ENCODE data around the gene SLIT3. TPM values are rescaled to one million over a fixed set of nuclear protein-coding genes. Genes with fewer than 3 reads are reported as not detected.
A peak's percentile ranks its signal among the peaks of the same experiment; 100 is the strongest.

Gene SLIT3
- total and polyA plus RNA-seq, 2 experiments from 2014 or later: 0.59 to 0.71 TPM

GRCh38 chr5:169303119-169303515, 2.2 kb upstream of the SLIT3 start (continued):
- TF ChIP-seq EZH2 (IDR thresholded peaks at IDR 0.05; ENCODE audit: low read depth, unreplicated experiment): no peak
- TF ChIP-seq CTCF (conservative IDR thresholded peaks at IDR 0.05; ENCODE audit: low read depth in 2 of 2): no peak
- no peak for TF ChIP-seq NANOG (IDR thresholded peaks at IDR 0.05; ENCODE audit: borderline replicate concordance)
- TF ChIP-seq EZH2phosphoT487 (IDR thresholded peaks at IDR 0.05; ENCODE audit: unreplicated experiment): no peak
- no peak for TF ChIP-seq POLR2AphosphoS5 (IDR thresholded peaks at IDR 0.05; ENCODE audit: low read depth)
- no peak for TF ChIP-seq ZNF114 (CRISPR knock-in tag; IDR thresholded peaks at IDR 0.05)

DNA sequence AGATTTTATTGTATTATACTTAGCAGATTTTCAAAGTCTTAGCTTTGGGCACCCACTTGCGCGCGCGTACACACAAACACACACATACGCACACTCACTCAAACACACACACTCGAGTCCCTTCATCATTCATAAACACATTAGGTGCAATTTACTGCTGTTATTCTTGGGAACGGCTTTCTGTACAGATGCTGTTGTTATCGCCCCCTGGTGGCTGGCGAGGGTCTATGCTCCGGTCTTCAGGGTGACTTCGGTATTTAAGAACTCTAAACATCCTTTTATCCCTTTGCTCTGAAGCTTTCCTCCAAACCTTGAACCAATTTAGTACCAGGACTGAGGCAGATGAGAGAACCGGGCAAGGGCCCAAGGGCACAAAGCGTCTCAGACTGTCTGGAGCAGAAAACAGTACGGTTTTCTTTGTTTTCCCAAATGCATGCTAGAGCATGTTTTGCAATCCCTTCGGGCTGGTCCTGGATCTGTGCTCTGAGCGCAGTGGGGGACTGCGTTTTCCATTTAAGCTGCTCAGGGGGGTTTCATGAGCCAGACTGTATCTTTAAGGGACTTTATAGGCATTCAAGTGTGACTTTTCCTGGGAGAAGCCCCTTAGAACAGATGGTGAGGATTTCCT, 1.7 kb upstream of the SLIT3 start:
- no peaks in the 10 kb centered on the region for H4K20me1 ChIP-seq (replicated peaks; ENCODE audit: insufficient read depth)
- no peaks in the 10 kb centered on the region; the same call in 2 of the 3 replicates for H3K9me3 Mint-ChIP-seq
- peak overlapping the region; percentile 85 for H3K4me3 Mint-ChIP-seq
- no peaks in the 10 kb centered on the region for H3K36me3 ChIP-seq (ENCODE audit: insufficient read depth)
- H3K9me2 ChIP-seq (ENCODE audit: insufficient read depth): no peaks in the 10 kb centered on the region
- H3K4me3 ChIP-seq: 0 out of 2 replicates have a peak overlapping the region, but pooled peaks have one; percentile 2
- no peak overlapping the region for H3K27ac Mint-ChIP-seq
- peaks cover 39% of the 10 kb centered on the region for H3K27me3 Mint-ChIP-seq (ENCODE audit: insufficient read depth, low read depth, poor library complexity)
- H3K4me1 ChIP-seq (ENCODE audit: insufficient read depth): peaks cover 12% of the 10 kb centered on the region
- peak; percentile 15 for ATAC-seq
- peaks cover 22% of the 10 kb centered on the region for H3K4me1 Mint-ChIP-seq
- no peaks in the 10 kb centered on the region for H3K79me2 ChIP-seq (replicated peaks; ENCODE audit: insufficient read depth)
- H3K27me3 ChIP-seq (ENCODE audit: insufficient read depth): peaks cover 40% of the 10 kb centered on the region
- H3F3A ChIP-seq (replicated peaks; ENCODE audit: low read depth): no peaks in the 10 kb centered on the region
- H3K4me2 ChIP-seq: peak overlapping the region; percentile 94; the same call in 1 of the 2 replicates
- H2AFZ ChIP-seq: peak overlapping the region; percentile 86
- H3K36me3 Mint-ChIP-seq (ENCODE audit: low read depth): no peaks in the 10 kb centered on the region
- TF ChIP-seq CTCF (conservative IDR thresholded peaks at IDR 0.05; ENCODE audit: low read depth in 2 of 2) (peak; percentile 92 to 98), ZNF462 (CRISPR knock-in tag; IDR thresholded peaks at IDR 0.05) (no peak)
- H3K27ac ChIP-seq (ENCODE audit: low read depth): no peak overlapping the region
- peak; percentile 88 for DNase-seq (ENCODE audit: low spot score)

All from GM23338 (cell line).